HG03066 (cell line): ENCODE data around the gene BABAM1.

ENCODE experiments used
- ATAC-seq: cut with Tn5 transposase; IDR thresholded peaks from one replicate; pipeline ENCODE4 v1.9.1; 2021; ENCODE audit warnings: low read depth; ENCODE audit not compliant: unreplicated experiment

The BABAM1 gene

GRCh38 chr19:17320435-17320834 is 53.2 kb downstream of the BABAM1 start:
- no peak for ATAC-seq

- no peak for ATAC-seq
Observed at GRCh38 chr19:17321655-17322489, 54.6 kb downstream of the BABAM1 start.

GRCh38 chr19:17322854-17323253 is 55.6 kb downstream of the BABAM1 start:
- no peak for ATAC-seq

- no peak for ATAC-seq
Observed at GRCh38 chr19:17323300-17323963, 56.2 kb downstream of the BABAM1 start.

GRCh38 chr19:17323964-17324332 is 56.7 kb downstream of the BABAM1 start:
- no peak for ATAC-seq

GRCh38 chr19:17324357-17325114 is 57.3 kb downstream of the BABAM1 start:
- no peak for ATAC-seq

GRCh38 chr19:17325133-17325532 is 57.9 kb downstream of the BABAM1 start:
- no peak for ATAC-seq

GRCh38 chr19:17325881-17326594 is 58.8 kb downstream of the BABAM1 start:
- no peak for ATAC-seq

- ATAC-seq = no peak
Observed at GRCh38 chr19:17326595-17326966, 59.3 kb downstream of the BABAM1 start.

GRCh38 chr19:17327068-17327653 is 59.9 kb downstream of the BABAM1 start:
- no peak for ATAC-seq

- ATAC-seq = no peak
Observed at GRCh38 chr19:17327654-17328516, 60.6 kb downstream of the BABAM1 start.
